Gastrocnemius medialis (tissue), 4 donors: ENCODE data around the gene SCN3A.
A peak's percentile ranks its signal among the peaks of the same experiment; 100 is the strongest.

ENCODE experiments used
- CTCF ChIP-seq, 5 experiments: fragments of 450-650 bp in 3 of 5; fragments of 200-600 bp in 2 of 5; sonication (generic) in 2 of 5; IDR thresholded peaks in 4 of 5; conservative IDR thresholded peaks in 1 of 5; 1 replicate in 4 of 5; 2 replicates in 1 of 5; pipeline ENCODE4 v1.5.1; 2016 to 2019; ENCODE audit warnings: antibody characterized with exemption in 5 of 5, mild to moderate bottlenecking in 3 of 5, moderate library complexity in 3 of 5
- POLR2A ChIP-seq, 2 donors: fragments of 450-650 bp; IDR thresholded peaks; one replicate each; pipeline ENCODE4 v1.6.1; 2017; ENCODE audit warnings: antibody characterized with exemption in 2 of 2, mild to moderate bottlenecking in 2 of 2, moderate library complexity in 2 of 2

- TF ChIP-seq CTCF (IDR thresholded peaks at IDR 0.05 in 4 of 5, conservative IDR thresholded peaks at IDR 0.05 in 1 of 5), result peak; percentile 42 to 67 (median 52)
- no peak for TF ChIP-seq POLR2A (IDR thresholded peaks at IDR 0.05)
Observed at GRCh38 chr2:165239230-165239629, 35.4 kb upstream of the SCN3A start, which contains the start of gene SCN2A.
